SW 1271 (cell line): ENCODE measurements around the gene TMEM131L.
"Not testable (repeated sequence)": the region's sequence is repeated elsewhere in the genome, so short reads cannot be mapped to it uniquely, and the experiment has no call there.

ENCODE experiments used
- DNase-seq, 2 experiments: peaks; one replicate each; lab custom pipeline; 2025; lab: John Stamatoyannopoulos, UW

The TMEM131L gene

DNA sequence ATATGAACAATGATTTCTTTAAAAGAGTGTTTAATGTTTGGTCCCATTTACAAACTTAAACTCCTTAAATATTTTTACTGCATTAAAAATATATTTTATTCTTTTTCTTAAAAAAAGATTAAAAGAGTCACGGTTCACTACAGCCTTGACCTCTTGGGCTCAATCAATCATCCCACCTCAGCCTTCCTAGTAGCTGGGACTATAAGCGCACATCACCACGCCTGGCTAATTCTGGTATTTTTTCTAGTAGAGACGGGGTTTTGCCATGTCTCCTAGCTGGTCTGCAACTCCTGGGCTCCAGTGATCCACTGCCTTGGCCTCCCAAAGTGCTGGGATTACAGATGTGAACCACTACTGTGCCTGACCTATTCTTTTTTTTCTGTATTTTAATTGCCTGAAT, 113.2 kb downstream of the TMEM131L start:
- DNase-seq = no peak

GRCh38 chr4:153579872-153580271, 113.7 kb downstream of the TMEM131L start:
- no peak for DNase-seq

- DNase-seq = no peak
Observed at GRCh38 chr4:153582954-153583702, 117.0 kb downstream of the TMEM131L start.

DNA sequence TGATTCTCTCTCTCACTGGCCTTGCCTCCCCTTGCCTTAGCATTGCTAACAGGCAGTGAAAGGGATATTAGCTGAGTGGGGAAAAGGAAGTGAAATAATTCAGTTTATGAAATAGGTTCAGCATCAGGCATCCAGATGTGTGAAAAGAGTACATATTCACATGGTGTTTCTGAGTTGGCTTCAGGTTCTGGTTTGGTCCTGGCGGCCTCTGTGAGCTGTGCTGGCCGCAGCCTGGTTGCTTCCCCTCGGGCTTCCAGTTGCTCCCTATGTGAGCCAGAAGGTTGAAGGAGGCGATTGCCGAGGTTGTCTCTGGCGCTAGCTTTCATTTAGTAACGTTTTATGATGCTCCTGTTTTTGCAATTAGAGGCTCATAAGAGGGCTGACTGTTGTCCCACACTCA, 118.9 kb downstream of the TMEM131L start:
- DNase-seq = no peak

GRCh38 chr4:153589703-153590595, 123.8 kb downstream of the TMEM131L start:
- no peak for DNase-seq

GRCh38 chr4:153591441-153591840, 125.3 kb downstream of the TMEM131L start:
- no peak for DNase-seq

GRCh38 chr4:153592064-153592463, 125.9 kb downstream of the TMEM131L start:
- no peak for DNase-seq

DNA sequence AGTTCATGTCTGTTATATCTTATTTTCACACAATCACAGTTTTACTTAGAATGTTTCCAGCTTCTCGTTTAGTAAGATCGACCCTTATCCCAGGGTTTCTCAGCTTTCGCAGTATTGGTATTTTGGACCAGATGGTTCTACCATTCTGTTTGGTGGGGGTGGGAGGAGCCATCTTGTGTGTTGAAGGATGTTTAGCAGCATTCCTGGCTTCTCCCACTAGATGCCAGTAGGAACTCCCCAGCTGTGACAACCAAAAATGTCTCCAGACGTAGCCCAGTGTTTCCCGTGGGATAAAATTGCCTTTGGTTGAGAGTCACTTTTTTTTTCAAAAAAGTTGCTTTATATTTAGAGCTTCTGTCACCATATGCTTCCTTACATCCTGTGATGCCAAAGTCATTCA, 127.0 kb downstream of the TMEM131L start:
- no peak for DNase-seq

- DNase-seq = no peak
Observed at GRCh38 chr4:153594210-153594609, 128.1 kb downstream of the TMEM131L start.

GRCh38 chr4:153595894-153596601, 129.9 kb downstream of the TMEM131L start:
- no peak for DNase-seq

GRCh38 chr4:153602758-153603157, 136.6 kb downstream of the TMEM131L start:
- DNase-seq = no peak

GRCh38 chr4:153603258-153603657, 137.1 kb downstream of the TMEM131L start:
- no peak for DNase-seq

- no peak for DNase-seq
Observed at GRCh38 chr4:153603835-153604234, 137.7 kb downstream of the TMEM131L start.

- not testable (repeated sequence) for DNase-seq
Observed at GRCh38 chr4:153609070-153609469, 142.9 kb downstream of the TMEM131L start.

DNA sequence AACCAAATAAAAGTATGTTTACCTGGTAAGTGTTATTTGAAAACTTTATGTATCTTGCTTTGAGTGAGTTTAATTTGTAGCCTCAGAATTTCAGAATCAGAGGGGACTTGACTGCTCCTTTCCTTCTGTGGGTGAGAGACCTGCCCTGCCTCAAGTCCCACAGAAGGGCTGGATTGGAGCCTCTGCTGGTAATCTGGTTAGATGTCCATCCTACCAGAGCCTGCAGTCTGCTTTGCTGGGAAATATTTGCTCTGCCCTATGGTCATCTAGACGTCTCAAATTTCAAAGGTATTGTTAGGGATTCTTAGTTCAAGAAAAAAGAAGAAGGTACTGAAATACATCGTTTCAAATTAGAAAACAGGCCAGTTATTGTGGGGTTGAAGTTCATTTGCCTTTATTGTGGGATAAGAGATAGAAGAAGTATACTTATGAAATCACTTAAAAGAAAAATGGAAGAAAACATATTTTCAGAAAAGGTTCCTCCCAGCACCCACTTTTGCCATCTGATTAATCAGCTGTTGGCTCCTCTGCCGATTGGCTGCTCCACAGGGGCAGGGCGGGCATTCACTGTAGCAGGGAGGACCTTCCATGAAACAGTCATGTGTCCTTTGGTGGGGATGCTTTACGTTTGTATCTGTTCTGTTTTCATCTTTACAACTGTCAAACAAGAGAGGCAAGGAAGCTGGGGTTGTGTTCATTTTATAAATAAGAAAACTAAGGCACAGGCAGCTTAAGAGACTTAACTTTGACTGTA, 144.6 kb downstream of the TMEM131L start:
- no peak for DNase-seq

- no peak for DNase-seq
Observed at GRCh38 chr4:153611679-153612078, 145.5 kb downstream of the TMEM131L start.

DNA sequence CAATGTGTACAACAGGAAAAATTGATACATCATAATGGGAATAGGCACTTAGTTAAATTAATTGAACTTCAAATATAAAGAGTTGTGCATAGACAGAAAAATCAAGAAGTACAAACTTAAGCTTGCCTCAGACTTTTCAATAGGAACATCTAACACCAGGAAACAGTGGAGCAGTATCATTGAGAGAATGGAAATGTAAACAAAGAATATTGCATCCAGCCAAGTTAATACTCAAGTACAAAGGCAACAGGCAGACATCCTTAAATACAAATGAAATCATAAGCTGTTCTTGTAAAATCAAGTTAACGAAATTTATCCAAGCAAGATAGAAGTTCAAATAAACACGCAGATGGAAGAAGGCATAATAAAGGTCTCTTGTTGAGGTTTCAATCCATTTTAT, 146.7 kb downstream of the TMEM131L start:
- no peak for DNase-seq

DNA sequence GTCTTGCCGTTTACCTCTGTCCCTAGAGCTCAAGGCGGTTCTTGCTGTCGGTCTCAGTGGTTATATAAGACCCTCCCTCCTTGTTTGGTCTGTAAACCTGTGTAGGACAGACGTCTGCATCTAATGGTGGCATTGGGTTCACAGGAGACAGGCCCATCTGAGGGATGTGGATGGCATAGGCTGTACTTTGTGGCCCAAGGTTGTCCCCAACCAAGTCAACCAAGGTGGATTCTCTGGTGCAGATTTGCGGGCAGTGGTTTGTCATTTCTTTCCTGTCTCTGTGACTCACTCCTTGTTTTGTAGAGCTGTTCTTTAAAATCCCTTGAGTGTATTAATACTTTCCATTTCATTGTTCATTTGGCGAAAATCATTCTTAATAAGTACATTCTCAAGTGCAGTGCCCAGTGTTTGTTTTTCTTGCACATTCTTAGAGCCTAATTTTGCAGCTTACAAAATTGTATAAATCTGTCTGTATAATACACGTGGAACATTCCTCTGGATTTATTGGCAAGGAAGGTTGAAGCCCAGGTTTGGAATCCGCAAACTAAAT, 149.9 kb downstream of the TMEM131L start:
- DNase-seq = no peak

DNA sequence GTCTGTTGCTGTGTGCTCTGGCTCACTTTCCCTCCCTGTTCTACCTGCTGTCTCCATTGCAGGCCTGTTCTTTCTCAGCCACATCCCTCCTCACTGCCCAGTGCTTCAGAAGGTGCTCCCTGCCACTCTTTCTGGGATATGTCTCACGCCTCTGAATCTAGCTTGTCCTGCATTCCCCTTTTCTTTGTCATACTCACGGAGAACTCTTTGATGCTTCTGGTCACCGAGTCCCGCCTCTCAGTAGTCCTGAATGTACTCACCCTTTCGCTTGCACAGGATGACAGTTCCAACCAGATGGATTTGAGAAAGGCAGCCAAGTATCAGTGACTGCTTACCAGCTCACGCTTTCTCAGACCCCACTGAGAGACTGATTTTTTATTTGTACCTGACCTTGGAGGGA, 152.7 kb downstream of the TMEM131L start:
- no peak for DNase-seq

DNA sequence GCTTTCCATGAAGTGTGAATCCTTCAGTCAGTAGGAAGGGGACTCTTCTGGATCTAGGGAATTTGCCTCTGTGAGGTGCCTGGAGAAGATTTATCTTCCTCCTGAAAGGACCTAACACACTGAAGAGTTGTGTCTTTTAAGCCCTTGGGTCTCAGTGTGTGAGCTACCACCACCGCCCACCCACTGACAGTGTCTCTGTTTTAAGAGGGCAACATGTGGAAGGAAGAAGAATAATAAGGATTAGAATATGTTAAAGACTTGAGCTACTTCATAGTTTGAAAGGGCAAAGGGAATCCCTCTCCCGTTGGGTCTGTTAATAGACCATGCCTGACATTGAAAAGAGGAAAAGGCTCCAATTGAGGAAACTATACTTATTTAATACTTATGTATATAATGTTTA, 153.7 kb downstream of the TMEM131L start:
- DNase-seq = no peak

DNA sequence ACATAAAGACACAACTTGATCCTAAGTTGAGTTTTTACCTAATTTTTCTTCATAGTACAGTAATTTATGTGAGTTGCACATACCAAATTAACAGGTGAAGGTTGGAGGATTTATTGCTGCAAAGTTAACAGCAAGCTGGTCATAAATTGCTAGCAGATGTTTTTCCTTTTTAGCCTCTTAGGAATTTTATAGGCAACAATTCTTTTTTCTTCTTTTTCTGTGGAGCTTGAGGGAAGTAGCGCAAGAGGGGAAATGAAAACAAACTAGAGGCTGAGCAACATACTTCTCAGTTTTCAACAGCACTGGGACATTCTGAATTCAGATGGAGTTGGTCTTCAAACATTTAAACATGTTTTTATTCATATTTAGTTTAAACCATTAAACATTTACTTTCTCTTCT, 154.2 kb downstream of the TMEM131L start:
- no peak for DNase-seq

DNA sequence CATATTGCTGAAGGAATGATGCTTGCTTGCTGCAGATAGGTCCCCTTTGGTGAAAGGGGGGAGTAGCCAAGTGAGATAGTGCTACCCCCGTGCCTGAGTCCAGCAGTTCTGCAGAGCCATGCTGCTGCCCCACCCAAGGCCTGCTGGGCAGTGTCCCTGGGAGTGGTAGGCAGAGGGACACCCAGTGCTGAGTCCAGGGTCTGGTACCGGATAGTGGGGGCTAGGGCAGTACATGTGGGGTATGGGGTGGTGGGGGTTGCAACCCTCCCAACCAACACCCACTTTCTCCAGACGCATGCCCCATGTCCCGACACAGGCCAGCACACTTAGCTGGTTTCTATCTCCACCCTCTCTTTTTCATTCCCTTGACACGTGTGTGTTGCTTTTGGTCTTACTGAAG, 155.9 kb downstream of the TMEM131L start:
- no peak for DNase-seq
